Panc1 (cell line): ENCODE data around the gene CDX1.

Experiments used
- CTCF ChIP-seq: fragments of 450-650 bp; IDR thresholded peaks from 2 replicates; pipeline ENCODE4 v1.5.1; 2017; ENCODE audit warnings: mild to moderate bottlenecking
- POLR2AphosphoS5 ChIP-seq: IDR thresholded peaks from 2 replicates; pipeline ENCODE4 v1.6.1; 2012; ENCODE audit warnings: mild to moderate bottlenecking, low read depth, low read length, moderate library complexity
- SIN3A ChIP-seq: IDR thresholded peaks from 2 replicates; pipeline ENCODE4 v1.6.1; 2012; ENCODE audit warnings: low read depth, mild to moderate bottlenecking, low read length, moderate library complexity, borderline replicate concordance; ENCODE audit not compliant: insufficient read depth
- TCF7L2 ChIP-seq: IDR thresholded peaks from 2 replicates; pipeline ENCODE4 v1.6.1; 2011; ENCODE audit warnings: mild to moderate bottlenecking, low read depth, low read length, inconsistent platforms
- TF ChIP-seq, protein P1 (sequence below), 2 experiments: IDR thresholded peaks; 2 replicates each; pipeline ENCODE4 v1.6.1; 2011 to 2012; ENCODE audit warnings: low read depth in 2 of 2, control low read depth in 1 of 2, low read length in 1 of 2, mild to moderate bottlenecking in 1 of 2, moderate library complexity in 1 of 2; ENCODE audit not compliant: insufficient read depth in 1 of 2

GRCh38 chr5:150134198-150134588 is 32.4 kb upstream of the CDX1 start:
- no peak for TF ChIP-seq CTCF
- no peak for TF ChIP-seq TCF7L2
- no peak for TF ChIP-seq SIN3A
- no peak for TF ChIP-seq POLR2AphosphoS5
- TF ChIP-seq, protein P1, sequence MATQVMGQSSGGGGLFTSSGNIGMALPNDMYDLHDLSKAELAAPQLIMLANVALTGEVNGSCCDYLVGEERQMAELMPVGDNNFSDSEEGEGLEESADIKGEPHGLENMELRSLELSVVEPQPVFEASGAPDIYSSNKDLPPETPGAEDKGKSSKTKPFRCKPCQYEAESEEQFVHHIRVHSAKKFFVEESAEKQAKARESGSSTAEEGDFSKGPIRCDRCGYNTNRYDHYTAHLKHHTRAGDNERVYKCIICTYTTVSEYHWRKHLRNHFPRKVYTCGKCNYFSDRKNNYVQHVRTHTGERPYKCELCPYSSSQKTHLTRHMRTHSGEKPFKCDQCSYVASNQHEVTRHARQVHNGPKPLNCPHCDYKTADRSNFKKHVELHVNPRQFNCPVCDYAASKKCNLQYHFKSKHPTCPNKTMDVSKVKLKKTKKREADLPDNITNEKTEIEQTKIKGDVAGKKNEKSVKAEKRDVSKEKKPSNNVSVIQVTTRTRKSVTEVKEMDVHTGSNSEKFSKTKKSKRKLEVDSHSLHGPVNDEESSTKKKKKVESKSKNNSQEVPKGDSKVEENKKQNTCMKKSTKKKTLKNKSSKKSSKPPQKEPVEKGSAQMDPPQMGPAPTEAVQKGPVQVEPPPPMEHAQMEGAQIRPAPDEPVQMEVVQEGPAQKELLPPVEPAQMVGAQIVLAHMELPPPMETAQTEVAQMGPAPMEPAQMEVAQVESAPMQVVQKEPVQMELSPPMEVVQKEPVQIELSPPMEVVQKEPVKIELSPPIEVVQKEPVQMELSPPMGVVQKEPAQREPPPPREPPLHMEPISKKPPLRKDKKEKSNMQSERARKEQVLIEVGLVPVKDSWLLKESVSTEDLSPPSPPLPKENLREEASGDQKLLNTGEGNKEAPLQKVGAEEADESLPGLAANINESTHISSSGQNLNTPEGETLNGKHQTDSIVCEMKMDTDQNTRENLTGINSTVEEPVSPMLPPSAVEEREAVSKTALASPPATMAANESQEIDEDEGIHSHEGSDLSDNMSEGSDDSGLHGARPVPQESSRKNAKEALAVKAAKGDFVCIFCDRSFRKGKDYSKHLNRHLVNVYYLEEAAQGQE (IDR thresholded peaks at IDR 0.05; ENCODE audit: insufficient read depth in 1 of 2, low read depth in 2 of 2, low read length in 1 of 2) = no peak
